CD4-positive, alpha-beta T cell treated with Interleukin-10 for 1 hour (primary cell): ENCODE measurements around the gene KCNJ16.
"Not testable (repeated sequence)": the region's sequence is repeated elsewhere in the genome, so short reads cannot be mapped to it uniquely, and the experiment has no call there.

Experiments
- DNase-seq: peaks from one replicate; pipeline ENCODE4 v3.0.0-alpha.2; 2020

Gene KCNJ16

GRCh38 chr17:70074956-70075355, at the start of gene KCNJ16:
Gene KCNJ16, plus strand, starts transcription at chr17:70075225. Its CDS starts 56,863 bp downstream, at chr17:70132088.
- DNase-seq = no peak

DNA sequence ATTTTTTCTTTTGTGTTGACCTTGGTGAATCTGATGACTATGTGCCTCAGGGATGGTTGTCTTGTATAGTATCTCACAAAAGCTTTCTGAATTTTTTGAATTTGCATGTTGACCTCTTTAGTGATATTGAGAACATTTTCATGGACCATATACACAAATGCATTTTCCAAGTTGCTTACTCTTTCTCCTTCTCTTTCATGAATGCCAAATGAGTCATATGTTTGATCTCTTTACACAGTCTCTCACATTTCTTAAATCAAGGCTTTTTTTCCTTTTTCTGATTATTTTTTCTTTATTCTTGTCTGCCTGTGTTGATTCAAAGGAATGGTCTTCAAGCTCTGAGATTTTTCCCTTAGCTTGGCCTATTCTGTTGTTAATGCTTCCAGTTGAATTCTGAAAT, 46.6 kb upstream of the KCNJ16 start:
- no peak for DNase-seq

DNA sequence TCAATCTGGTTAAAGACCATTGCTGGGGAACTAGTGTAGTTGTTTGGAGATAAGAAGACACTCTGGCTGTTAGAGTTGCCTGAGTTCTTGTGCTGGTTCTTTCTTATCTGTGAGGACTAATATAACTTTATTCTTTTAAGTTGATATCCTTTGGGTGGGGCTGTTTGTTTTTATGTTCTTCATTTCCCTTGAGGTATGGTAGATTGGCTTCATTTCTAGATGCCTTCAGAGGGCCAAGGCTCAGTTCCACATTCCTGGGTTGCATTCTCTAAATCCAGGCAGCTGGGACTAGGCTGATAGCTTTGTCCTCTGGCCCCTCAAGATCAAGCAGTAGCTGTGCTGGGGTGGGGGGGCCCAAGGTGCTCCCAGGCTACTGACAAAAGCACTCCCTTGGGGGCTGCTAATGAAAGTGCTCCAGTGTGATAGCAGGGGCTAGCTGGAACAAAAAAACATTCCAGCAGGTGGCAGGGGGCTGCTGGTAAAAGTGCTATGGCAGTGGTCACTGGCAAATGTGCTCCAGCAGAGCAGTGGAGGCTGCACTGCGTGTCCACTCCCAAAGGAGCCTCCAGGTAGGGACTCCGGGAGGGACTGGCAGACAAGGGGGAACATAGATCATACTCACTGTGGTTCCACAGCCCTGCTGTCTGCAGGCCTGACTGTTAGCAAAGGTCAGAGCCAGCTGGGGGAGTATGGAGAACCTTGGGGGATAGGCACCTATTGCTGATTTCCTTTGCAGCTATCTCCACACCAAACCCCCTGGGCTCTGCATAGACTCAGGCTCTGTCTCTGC, 45.9 kb upstream of the KCNJ16 start:
- no peak for DNase-seq

DNA sequence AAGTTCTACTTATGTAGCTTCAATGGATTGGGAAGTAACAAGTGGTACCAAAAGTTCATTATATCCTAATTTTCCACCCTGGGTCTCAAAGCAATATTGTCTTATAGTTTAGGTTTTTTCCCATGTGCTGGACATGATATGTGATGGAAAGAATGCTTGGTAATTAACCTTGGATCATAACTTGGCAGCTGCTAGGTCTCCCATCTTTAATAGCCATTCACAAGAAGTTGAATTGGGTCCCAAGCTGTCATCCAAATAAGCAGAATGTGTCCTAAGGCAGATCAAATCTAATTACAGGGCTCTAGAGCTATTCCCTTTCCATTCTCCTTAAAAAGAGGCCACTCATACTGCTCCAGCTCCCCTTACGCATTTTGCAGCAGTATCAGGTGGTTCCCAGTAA, 44.7 kb upstream of the KCNJ16 start:
- DNase-seq = no peak

GRCh38 chr17:70031341-70031740, 43.7 kb upstream of the KCNJ16 start:
- no peak for DNase-seq

- DNase-seq = no peak
Measured at GRCh38 chr17:70033165-70033564, 41.9 kb upstream of the KCNJ16 start.

DNA sequence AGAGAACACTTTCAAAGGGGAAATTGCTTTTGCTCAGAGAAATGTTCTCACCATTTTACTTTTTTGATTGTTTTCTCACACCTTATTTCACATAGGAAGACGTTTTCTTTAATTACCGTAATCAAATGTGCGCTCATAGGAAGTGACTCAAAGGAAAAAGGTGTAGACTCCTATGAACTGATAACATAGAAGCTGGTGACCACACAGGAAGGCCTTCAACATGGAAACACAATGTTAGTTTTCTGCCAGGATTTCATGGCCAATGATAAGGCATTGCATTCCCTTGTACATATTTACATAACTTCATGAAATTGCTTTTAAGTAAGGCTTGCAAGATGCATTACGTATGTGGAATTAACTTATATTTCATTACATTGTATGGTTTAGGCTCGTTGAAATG, 40.9 kb upstream of the KCNJ16 start:
- no peak for DNase-seq

DNA sequence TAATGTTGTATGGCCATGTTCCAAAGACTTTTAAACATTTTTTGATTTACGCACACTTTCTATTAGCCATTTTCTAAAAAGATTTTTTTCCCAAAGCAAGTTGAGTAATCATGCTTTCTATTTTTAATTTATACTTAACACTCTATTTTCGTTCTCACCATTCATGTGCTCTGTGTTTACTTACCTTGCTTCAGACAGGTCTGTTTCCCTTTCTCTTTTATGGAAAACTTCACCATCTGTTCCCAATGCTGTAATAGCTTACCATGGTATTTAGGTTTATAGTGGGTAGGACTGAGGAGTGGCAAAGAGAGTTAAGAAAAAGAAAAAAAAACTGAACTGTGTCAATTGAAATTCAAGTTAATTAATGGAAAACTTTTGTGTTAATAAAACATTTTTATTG, 37.5 kb upstream of the KCNJ16 start:
- DNase-seq = no peak

- DNase-seq = no peak
Measured at GRCh38 chr17:70040336-70040735, 34.7 kb upstream of the KCNJ16 start.

DNA sequence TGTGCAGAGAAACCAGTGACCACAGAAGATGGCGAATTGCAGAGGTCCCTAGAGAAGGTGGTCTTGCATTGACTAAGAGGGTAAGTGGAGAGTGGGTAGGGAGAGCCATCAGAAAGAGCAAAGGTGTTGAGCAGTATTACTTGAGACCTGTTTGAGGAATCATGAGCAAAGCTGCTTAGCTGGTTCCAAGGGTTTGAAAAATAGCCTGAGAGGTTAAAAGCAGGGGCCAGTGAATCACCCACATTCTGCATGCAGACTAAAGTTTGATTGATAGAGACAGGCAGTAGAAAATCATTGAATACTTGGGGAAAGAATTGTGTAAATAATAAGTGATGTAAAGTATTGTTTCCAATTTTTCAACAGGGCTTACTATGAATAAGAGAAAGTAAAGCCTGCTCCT, 34.0 kb upstream of the KCNJ16 start:
- no peak for DNase-seq

- DNase-seq = no peak
Measured at GRCh38 chr17:70041540-70041939, 33.5 kb upstream of the KCNJ16 start.

GRCh38 chr17:70045780-70046179, 29.2 kb upstream of the KCNJ16 start:
- not testable (repeated sequence) for DNase-seq

DNA sequence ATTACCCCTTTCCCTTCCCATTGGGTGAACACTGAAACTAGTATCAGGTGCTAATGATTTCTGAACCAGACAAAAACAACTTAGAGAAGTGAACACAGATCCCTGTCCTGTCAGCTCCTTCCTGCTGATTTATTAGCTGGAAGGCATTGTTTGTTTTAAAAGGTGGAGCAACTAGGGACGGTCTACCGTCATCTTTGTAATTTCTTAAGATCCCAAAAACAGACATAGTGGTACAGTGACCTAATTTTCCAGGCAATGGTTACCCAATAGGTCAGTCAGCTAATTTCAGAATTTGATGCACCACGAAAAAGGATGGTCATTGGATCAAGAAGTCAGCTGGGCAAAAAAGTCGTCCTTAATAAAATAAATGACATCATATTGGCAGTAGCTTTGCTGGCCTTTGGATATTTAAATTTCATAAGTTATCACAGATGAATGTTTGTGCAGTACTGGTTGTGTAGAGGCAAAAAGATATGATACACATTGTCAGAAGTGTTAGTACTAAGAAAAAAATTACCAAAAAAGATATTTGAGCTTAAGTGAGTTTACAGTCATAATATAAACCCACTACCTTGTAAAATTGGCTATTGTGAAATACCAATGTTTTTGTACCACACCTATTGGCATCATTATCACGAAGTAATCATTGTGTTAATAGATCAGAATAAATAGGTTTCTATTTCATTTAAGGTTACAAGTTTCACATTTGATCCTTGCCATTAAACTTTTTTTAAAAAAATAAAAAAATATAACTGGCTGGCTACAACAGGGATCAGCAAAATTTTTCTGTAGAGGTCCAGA, 27.2 kb upstream of the KCNJ16 start:
- DNase-seq = no peak

- no peak for DNase-seq
Measured at GRCh38 chr17:70049801-70050591, 25.0 kb upstream of the KCNJ16 start.

DNA sequence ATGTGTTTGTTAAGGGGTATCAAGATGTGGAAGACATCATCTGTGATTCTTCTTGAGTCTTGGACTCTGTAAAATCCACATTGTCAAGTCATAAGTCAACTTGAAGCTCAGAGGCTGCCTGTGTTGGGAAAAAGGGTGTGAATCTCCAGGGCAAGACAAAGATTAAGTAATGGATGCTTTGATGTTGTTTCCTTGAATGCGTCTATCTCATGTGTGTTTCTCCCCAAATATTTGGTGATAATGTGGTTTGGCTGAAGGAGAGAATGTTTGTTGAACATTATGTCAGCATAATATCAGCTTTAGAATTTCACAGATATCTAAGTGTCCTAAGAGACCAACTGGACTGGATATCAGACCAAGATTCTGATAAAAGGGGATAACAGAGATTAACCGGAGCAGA, 24.1 kb upstream of the KCNJ16 start:
- DNase-seq = no peak

DNA sequence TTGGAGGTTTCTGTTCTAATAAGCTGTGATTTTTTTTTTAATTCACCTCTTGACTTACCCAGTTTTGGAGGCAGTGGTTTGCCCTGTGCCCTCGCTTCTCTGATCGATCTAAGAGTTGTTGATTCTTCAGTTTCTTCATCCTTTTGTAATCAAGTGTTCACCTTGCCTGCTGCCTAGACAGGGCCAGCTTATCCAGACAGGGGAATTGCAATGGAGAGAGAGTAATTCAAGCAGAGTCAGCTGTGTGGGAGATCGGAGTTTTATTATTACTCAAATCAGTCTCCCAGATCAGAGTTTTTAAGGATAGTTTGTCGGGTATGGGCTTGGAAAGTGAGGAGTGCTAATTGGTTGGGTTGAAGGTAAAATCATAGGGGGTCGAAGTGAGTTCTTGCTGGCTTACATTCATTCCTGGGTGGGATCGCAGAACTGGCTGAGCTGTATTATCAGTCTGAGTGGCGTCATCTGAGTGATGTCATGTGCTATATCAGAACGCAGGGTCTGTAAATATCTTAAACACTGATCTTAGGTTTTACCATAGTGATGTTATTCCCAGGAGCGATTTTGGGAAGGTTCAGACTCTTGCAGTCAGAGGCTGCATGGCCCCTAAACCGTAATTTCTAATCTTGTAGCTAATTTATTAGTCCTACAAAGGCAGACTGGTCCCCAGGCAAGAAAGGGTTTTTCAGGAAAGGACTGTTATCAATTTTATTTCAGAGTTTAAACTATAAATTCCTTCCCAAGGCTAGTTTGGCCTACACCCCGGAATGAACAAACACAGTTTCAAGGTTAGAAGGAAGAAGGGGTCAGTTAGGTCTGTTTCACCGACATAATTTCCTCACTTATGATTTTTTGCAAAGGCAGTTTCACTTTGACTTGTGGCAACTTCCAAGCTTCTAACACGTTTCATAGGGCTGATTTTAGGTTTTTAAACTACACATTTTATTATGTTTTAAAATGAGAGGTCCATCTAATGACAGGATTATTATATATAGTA, 21.5 kb upstream of the KCNJ16 start:
- no peak for DNase-seq

DNA sequence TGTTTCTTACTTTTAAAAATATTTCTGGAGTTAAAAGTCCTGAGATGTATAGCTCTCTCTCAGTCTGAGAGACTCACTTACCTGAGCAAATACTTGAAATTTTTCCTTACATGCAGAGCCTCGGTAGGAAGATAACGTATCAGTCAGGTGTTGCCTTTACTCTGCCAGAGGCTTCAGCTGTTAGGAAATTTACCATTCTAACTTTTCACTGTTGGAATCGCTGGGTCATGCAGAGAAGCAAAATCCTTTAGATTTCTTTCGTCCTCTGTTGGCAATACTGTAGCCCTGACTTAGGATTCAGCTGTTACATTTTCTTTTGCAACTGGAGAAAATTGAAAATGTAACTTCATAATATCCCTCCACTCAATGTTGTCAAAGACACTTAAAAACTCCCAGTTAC, 20.0 kb upstream of the KCNJ16 start:
- DNase-seq = no peak

DNA sequence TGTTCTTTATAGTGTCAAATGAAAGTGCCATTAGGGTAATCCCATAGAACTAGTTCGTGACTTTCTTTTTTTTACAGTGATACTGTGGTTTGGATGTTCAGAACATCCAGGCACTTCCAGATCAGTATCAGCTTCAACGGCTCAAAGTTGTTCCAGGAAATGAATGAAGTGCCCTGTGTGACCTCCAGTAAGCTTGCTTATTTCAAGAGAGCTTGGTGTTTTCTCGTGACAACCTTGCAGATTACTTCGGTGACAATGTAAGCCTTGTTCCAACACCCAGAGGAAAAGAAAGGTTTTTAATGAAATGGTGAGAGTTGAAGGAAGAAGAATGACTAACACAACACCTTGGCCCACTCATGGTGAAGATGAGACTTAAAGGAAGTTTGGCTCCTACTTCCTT, 16.0 kb upstream of the KCNJ16 start:
- no peak for DNase-seq

DNA sequence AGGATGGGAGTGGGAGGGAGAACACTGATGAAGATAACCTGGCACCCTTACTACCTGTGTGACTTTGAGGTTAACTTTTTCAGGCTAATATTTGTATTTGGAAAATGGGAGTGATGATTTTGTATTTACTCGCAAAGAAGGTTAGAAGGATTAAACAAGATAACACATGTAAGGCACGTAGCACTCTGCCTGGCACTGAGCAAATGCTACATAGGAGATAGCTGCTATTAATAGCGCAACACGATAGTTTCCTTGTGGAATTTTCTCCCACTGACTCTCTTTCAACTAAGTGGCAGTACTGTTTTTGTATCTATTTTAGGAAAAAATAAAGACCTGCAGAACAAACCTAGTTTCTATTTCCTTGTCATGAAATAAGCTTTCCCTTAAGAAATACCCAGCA, 15.4 kb upstream of the KCNJ16 start:
- no peak for DNase-seq

GRCh38 chr17:70060415-70060814, 14.6 kb upstream of the KCNJ16 start:
- DNase-seq = no peak

GRCh38 chr17:70067134-70067533, 7.9 kb upstream of the KCNJ16 start:
- no peak for DNase-seq

DNA sequence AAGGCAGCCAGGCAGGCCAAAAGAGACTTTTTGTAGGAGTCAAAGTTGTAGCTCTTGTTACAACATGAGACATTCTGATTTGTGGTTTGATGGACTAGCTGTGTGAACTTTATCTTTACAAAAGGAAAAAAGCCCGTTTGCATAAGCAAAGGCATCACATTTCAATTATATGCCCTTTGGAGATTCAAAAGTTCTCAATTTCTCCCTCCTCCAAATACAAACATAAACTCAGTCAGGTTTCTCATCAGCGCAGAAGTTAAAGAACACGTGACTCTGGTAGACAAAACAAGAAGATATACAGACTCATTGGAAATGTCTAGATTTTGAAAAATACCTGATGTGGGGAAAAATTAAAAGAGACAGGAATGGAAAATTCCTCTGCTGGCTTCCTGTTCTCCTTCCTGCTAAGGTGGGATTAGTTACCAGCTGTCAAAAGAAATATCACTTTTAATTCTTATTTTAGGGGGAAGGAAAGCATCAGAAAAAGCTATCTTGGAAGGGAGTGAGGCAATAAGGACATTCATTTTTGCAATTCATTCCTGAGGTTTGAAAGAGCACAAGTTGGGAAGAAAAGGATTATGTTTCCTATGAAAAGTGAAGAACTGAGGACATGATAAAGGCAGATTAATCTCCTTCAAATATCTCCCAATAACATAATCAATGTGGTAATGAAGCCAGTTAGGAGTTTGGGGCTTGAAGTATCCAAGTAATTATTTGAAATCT, 4.6 kb upstream of the KCNJ16 start:
- DNase-seq = no peak
